Measurements from ENCODE around the gene SLC10A7. TPM values are rescaled to one million over a fixed set of nuclear protein-coding genes. Genes with fewer than 3 reads are reported as not detected.

The SLC10A7 gene
- total and polyA plus RNA-seq, 2 experiments from 2014 or later = 1.9 to 2.9 TPM

DNA sequence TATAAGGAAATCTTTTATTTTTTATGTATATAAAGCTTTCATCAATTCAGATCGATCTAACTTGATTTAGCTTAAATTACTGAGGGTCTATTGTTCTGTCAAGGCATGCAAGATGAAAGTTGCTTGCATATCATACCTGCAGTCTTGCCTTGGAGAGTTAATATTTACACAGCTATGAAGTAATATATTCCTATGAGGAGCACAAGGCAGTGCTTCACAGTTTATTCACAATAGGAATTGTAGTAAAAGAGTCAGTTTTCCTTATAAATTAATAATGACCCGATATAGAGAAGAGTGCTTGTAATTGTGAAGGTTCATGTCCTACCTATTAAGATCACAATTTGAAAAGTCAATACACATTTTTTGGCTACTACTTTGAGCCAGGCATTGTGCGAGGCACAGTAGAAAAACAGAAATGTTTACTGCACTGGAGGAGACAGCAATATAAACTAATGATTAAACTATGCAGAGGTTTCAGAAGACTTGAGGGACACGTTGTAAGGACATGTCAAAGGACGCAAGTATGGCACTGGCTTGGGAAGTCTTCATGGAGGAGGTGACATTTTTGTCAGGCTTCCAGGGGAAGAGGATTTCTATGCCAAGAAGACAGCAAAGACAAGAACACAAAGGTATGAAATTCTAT, 268.6 kb downstream of the SLC10A7 start:
- TF ChIP-seq, protein P1, sequence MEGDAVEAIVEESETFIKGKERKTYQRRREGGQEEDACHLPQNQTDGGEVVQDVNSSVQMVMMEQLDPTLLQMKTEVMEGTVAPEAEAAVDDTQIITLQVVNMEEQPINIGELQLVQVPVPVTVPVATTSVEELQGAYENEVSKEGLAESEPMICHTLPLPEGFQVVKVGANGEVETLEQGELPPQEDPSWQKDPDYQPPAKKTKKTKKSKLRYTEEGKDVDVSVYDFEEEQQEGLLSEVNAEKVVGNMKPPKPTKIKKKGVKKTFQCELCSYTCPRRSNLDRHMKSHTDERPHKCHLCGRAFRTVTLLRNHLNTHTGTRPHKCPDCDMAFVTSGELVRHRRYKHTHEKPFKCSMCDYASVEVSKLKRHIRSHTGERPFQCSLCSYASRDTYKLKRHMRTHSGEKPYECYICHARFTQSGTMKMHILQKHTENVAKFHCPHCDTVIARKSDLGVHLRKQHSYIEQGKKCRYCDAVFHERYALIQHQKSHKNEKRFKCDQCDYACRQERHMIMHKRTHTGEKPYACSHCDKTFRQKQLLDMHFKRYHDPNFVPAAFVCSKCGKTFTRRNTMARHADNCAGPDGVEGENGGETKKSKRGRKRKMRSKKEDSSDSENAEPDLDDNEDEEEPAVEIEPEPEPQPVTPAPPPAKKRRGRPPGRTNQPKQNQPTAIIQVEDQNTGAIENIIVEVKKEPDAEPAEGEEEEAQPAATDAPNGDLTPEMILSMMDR (IDR thresholded peaks at IDR 0.05; ENCODE audit: low read depth, low read length) = no peak
- no peak for DNase-seq (ENCODE audit: low read depth in 1 of 2, low spot score in 1 of 2)
- H3K27ac ChIP-seq = no peak overlapping the region
- H3K36me3 ChIP-seq = no peaks in the 10 kb centered on the region
- H3K27me3 ChIP-seq = no peaks in the 10 kb centered on the region
- H3K4me1 ChIP-seq (ENCODE audit: low read depth) = no peaks in the 10 kb centered on the region
- no peaks in the 10 kb centered on the region for H3K9me3 ChIP-seq (ENCODE audit: low read depth)
- no peak overlapping the region for H3K4me3 ChIP-seq

DNA sequence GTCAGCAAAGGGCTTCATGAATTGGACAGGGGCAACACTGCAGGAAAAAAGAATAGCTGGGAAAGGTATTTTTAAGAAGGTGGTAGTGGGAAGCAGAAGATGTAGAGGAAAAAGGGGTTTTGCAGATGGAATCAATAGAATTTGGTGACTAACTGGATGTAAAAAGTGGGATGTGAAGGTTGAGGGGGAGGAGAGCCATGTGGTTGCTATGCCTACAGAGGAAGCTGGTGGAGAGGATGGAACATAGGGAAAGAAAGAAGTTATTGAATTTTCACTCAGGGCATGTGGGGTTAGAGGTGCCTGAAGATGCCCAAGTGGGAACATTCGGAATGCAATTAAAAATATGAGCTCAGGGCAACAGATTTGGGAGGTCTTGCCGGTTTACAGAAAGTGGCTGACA, 274.4 kb downstream of the SLC10A7 start:
- no peak overlapping the region for H3K27ac ChIP-seq
- TF ChIP-seq, protein P1 (IDR thresholded peaks at IDR 0.05; ENCODE audit: low read depth, low read length) = no peak
- H3K4me3 ChIP-seq = no peak overlapping the region
- no peaks in the 10 kb centered on the region for H3K4me1 ChIP-seq (ENCODE audit: low read depth)
- H3K9me3 ChIP-seq (ENCODE audit: low read depth) = no peaks in the 10 kb centered on the region
- H3K36me3 ChIP-seq = no peaks in the 10 kb centered on the region
- DNase-seq (ENCODE audit: low read depth in 1 of 2, low spot score in 1 of 2) = no peak
- H3K27me3 ChIP-seq = no peaks in the 10 kb centered on the region

- Histone ChIP-seq H3K36me3 (no peaks in the 10 kb centered on the region), H3K27me3 (no peaks in the 10 kb centered on the region), H3K4me3 (no peak overlapping the region), H3K27ac (no peak overlapping the region), H3K9me3 (ENCODE audit: low read depth) (no peaks in the 10 kb centered on the region), H3K4me1 (ENCODE audit: low read depth) (no peaks in the 10 kb centered on the region)
- TF ChIP-seq, protein P1 (IDR thresholded peaks at IDR 0.05; ENCODE audit: low read depth, low read length) = no peak
- DNase-seq (ENCODE audit: low read depth in 1 of 2, low spot score in 1 of 2) = no peak
Observed at GRCh38 chr4:146246381-146246780, 275.4 kb downstream of the SLC10A7 start.

DNA sequence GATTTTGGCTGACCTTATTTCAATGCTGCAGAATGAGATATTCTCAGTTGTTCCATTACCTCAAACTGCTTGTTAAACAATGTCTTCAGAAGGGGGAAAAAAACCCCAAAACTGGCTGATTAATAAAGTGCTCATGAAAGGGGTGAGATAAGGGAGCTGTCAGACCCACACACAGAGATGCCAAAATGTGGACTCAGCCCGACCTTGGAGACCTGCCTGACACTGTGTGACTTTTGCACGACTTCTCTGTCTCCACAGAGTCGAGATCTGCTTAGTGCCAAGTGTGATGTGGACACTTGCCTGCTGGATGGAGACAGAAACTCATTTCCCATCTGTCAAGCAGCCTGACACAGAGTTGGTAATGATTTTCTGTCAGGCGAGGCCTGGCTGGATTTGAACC, 275.9 kb downstream of the SLC10A7 start:
- TF ChIP-seq, protein P1 (IDR thresholded peaks at IDR 0.05; ENCODE audit: low read depth, low read length) = no peak
- Histone ChIP-seq H3K4me3 (no peak overlapping the region), H3K27me3 (no peaks in the 10 kb centered on the region), H3K36me3 (no peaks in the 10 kb centered on the region), H3K9me3 (ENCODE audit: low read depth) (no peaks in the 10 kb centered on the region), H3K4me1 (ENCODE audit: low read depth) (no peaks in the 10 kb centered on the region), H3K27ac (no peak overlapping the region)
- peak in 1 of 2 donors; percentile 8 for DNase-seq (ENCODE audit: low read depth in 1 of 2, low spot score in 1 of 2)

- H3K9me3 ChIP-seq (ENCODE audit: low read depth) = no peaks in the 10 kb centered on the region
- no peak overlapping the region for H3K27ac ChIP-seq
- H3K27me3 ChIP-seq = no peaks in the 10 kb centered on the region
- TF ChIP-seq, protein P1 (IDR thresholded peaks at IDR 0.05; ENCODE audit: low read depth, low read length) = no peak
- DNase-seq (ENCODE audit: low read depth in 1 of 2, low spot score in 1 of 2) = no peak
- no peaks in the 10 kb centered on the region for H3K36me3 ChIP-seq
- no peaks in the 10 kb centered on the region for H3K4me1 ChIP-seq (ENCODE audit: low read depth)
- H3K4me3 ChIP-seq = no peak overlapping the region
Observed at GRCh38 chr4:146245246-146245645, 276.5 kb downstream of the SLC10A7 start.

All from cardiac muscle cell (in vitro differentiated cells and primary cell).